Fibroblast of lung (primary cell): ENCODE results near the gene GRIK4. TPM values are rescaled to one million over a fixed set of nuclear protein-coding genes. Genes with fewer than 3 reads are reported as not detected.
A peak's percentile ranks its signal among the peaks of the same experiment; 100 is the strongest.

Experiments
- DNase-seq, 2 donors: peaks; one replicate each; pipeline versions ENCODE4 v3.0.0 to v3.0.0-alpha.2; 2010; ENCODE audit warnings: low read depth in 2 of 2
- H2AFZ ChIP-seq: 2 replicates; pipeline ENCODE4 v1.5.1; 2012; ENCODE audit warnings: low read length, control low read depth, inconsistent platforms
- H3K27ac ChIP-seq: 2 replicates; pipeline ENCODE4 v1.5.1; 2011; ENCODE audit warnings: low read length, control low read depth; ENCODE audit not compliant: insufficient read depth
- H3K27me3 ChIP-seq: 2 replicates; pipeline ENCODE4 v1.5.1; 2011; ENCODE audit warnings: mild to moderate bottlenecking, low read length; ENCODE audit not compliant: control insufficient read depth, insufficient read depth
- H3K36me3 ChIP-seq: 2 replicates; pipeline ENCODE4 v1.5.1; 2011; ENCODE audit warnings: low read length; ENCODE audit not compliant: control insufficient read depth, insufficient read depth
- H3K4me1 ChIP-seq: 2 replicates; pipeline ENCODE4 v1.5.1; 2011; ENCODE audit warnings: low read length; ENCODE audit not compliant: control insufficient read depth, insufficient read depth; ENCODE audit errors: extremely low read depth
- H3K4me2 ChIP-seq: 2 replicates; pipeline ENCODE4 v1.5.1; 2011; ENCODE audit warnings: low read length, control low read depth; ENCODE audit not compliant: insufficient read depth; ENCODE audit errors: extremely low read depth
- H3K4me3 ChIP-seq, 4 experiments: fragments of 200-600 bp in 1 of 4; sonication (generic) in 1 of 4; replicated peaks in 1 of 4; 2 replicates each; pipeline ENCODE4 v1.5.1; 2011 to 2016; ENCODE audit warnings: low read length in 4 of 4, low read depth in 3 of 4, mild to moderate bottlenecking in 3 of 4, control low read depth in 2 of 4, inconsistent platforms in 1 of 4, mixed read lengths in 1 of 4; ENCODE audit not compliant: insufficient read depth in 1 of 4; ENCODE audit errors: control extremely low read depth in 1 of 4
- H3K79me2 ChIP-seq: 2 replicates; pipeline ENCODE4 v1.5.1; 2012; ENCODE audit warnings: mild to moderate bottlenecking, low read length, inconsistent platforms; ENCODE audit not compliant: control insufficient read depth, insufficient read depth
- H3K9ac ChIP-seq: 2 replicates; pipeline ENCODE4 v1.5.1; 2011; ENCODE audit warnings: mild to moderate bottlenecking, low read length, control low read depth; ENCODE audit not compliant: insufficient read depth
- H3K9me3 ChIP-seq: 2 replicates; pipeline ENCODE4 v1.5.1; 2012; ENCODE audit warnings: low read depth, low read length; ENCODE audit not compliant: control insufficient read depth, insufficient read depth
- H4K20me1 ChIP-seq: 2 replicates; pipeline ENCODE4 v1.5.1; 2011; ENCODE audit warnings: low read length; ENCODE audit not compliant: control insufficient read depth, insufficient read depth; ENCODE audit errors: extremely low read depth
- EZH2 ChIP-seq: IDR thresholded peaks from 2 replicates; pipeline ENCODE4 v1.5.1; 2012; ENCODE audit warnings: low read length, control low read depth, mild to moderate bottlenecking; ENCODE audit errors: missing control alignments
- polyA plus RNA-seq, 2 donors: library from polyadenylated mRNA; depleted of rRNA in 1 of 2; stranded (reverse) in 1 of 2; unstranded in 1 of 2; fragments of >200 nt; gene quantifications; 2 replicates each; pipeline ENCODE4 v1.2.1, GENCODE V29; 2011 to 2012; ENCODE audit warnings: missing spikeins in 1 of 2
- total RNA-seq: library from RNA; depleted of rRNA; stranded (reverse); fragments of >200 nt; gene quantifications from 2 replicates; pipeline ENCODE4 v1.2.1, GENCODE V29; 2014
- TF ChIP-seq, protein P1 (sequence below), 2 donors: IDR thresholded peaks in 1 of 2; conservative IDR thresholded peaks in 1 of 2; 1 replicate in 1 of 2; 2 replicates in 1 of 2; pipeline ENCODE4 v1.5.1; 2011 to 2012; ENCODE audit warnings: low read length in 2 of 2, control low read depth in 1 of 2, inconsistent platforms in 1 of 2, low read depth in 1 of 2, mild to moderate bottlenecking in 1 of 2

The GRIK4 gene
- total and polyA plus RNA-seq, 2 donors (not counting 1 experiment from before 2014, with no cell fraction given), result 0.17 to 1.5 TPM

DNA sequence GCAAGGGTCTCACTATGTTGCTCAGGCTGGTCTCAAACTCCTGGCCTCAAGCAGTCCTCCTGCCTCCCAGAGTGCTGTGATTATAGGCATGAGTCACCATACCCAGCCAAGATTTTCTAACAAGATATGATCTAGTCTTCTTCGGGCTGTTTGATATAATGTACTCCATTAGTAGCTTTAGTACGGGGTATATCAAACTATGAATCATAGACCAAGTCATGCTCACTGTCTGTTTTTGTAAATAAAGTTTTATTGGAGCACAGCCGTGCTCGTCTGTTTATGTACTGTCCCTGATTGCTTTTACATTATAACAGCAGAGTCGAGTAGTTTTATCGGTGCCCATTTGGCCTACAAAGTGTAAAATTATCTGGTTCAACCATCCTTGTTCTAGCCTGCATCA is 43.9 kb upstream of the GRIK4 start:
- H2AFZ ChIP-seq, result no peak overlapping the region
- no peaks in the 10 kb centered on the region for H4K20me1 ChIP-seq
- no peaks in the 10 kb centered on the region for H3K79me2 ChIP-seq
- TF ChIP-seq, protein P1, sequence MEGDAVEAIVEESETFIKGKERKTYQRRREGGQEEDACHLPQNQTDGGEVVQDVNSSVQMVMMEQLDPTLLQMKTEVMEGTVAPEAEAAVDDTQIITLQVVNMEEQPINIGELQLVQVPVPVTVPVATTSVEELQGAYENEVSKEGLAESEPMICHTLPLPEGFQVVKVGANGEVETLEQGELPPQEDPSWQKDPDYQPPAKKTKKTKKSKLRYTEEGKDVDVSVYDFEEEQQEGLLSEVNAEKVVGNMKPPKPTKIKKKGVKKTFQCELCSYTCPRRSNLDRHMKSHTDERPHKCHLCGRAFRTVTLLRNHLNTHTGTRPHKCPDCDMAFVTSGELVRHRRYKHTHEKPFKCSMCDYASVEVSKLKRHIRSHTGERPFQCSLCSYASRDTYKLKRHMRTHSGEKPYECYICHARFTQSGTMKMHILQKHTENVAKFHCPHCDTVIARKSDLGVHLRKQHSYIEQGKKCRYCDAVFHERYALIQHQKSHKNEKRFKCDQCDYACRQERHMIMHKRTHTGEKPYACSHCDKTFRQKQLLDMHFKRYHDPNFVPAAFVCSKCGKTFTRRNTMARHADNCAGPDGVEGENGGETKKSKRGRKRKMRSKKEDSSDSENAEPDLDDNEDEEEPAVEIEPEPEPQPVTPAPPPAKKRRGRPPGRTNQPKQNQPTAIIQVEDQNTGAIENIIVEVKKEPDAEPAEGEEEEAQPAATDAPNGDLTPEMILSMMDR (conservative IDR thresholded peaks at IDR 0.05 in 1 of 2, IDR thresholded peaks at IDR 0.05 in 1 of 2; ENCODE audit: low read depth in 1 of 2, low read length in 2 of 2), result no peak
- no peak for TF ChIP-seq EZH2
- no peaks in the 10 kb centered on the region for H3K4me1 ChIP-seq
- no peak overlapping the region for H3K4me2 ChIP-seq
- peaks cover 7% of the 10 kb centered on the region for H3K36me3 ChIP-seq
- H3K9me3 ChIP-seq, result no peaks in the 10 kb centered on the region
- H3K27ac ChIP-seq, result no peak overlapping the region
- H3K9ac ChIP-seq, result no peak overlapping the region
- H3K4me3 ChIP-seq, result no peak overlapping the region
- H3K27me3 ChIP-seq, result no peaks in the 10 kb centered on the region
- peak in 1 of 2 donors; percentile 25 for DNase-seq

DNA sequence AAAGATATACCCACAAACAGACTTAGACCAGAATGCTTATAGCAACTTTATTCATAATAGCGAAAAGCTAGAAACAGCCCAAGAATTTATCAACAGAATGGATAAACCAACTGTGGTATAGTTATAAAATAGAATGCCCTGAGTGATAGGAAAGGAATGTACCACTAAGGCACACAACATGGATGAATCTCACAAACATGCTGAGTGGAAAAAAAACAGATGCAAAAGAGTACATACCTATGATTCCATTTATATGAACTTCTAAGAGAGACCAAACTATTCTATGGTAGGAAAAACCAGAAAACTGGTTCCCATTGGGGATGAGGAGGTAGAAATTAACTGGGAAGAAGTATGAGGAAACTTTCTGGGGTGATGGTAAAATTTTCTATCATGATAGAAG is 40.4 kb upstream of the GRIK4 start:
- peaks cover 7% of the 10 kb centered on the region for H3K36me3 ChIP-seq
- no peak overlapping the region for H3K4me3 ChIP-seq
- no peaks in the 10 kb centered on the region for H3K27me3 ChIP-seq
- no peaks in the 10 kb centered on the region for H3K4me1 ChIP-seq
- no peaks in the 10 kb centered on the region for H3K9me3 ChIP-seq
- no peak overlapping the region for H2AFZ ChIP-seq
- H3K4me2 ChIP-seq, result no peak overlapping the region
- DNase-seq, result peak; percentile 50 to 89
- no peak overlapping the region for H3K27ac ChIP-seq
- no peak overlapping the region for H3K9ac ChIP-seq
- no peaks in the 10 kb centered on the region for H4K20me1 ChIP-seq
- TF ChIP-seq, protein P1 (conservative IDR thresholded peaks at IDR 0.05 in 1 of 2, IDR thresholded peaks at IDR 0.05 in 1 of 2; ENCODE audit: low read depth in 1 of 2, low read length in 2 of 2), result no peak
- TF ChIP-seq EZH2, result no peak
- H3K79me2 ChIP-seq, result no peaks in the 10 kb centered on the region

DNA sequence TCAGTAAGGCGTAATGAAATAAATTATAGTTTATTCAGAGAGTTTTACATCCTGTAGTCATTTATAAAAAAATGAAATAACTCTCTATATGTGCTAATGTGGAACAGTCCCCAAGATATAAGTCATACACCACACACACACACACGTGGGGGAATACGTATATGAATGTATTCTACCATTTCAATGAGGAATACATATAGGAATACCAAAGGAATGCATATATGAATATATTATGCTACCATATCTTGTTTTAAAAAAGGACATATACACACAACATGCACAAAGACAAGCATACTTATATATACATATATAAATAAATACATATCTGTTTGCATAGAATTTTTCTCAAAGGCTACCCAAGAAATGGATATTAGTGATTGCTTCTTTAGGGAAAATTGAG is 39.6 kb upstream of the GRIK4 start:
- H3K27me3 ChIP-seq, result no peaks in the 10 kb centered on the region
- H3K4me1 ChIP-seq, result no peaks in the 10 kb centered on the region
- TF ChIP-seq EZH2, result no peak
- TF ChIP-seq, protein P1 (conservative IDR thresholded peaks at IDR 0.05 in 1 of 2, IDR thresholded peaks at IDR 0.05 in 1 of 2; ENCODE audit: low read depth in 1 of 2, low read length in 2 of 2), result no peak
- H3K4me3 ChIP-seq, result no peak overlapping the region
- H2AFZ ChIP-seq, result no peak overlapping the region
- no peak overlapping the region for H3K9ac ChIP-seq
- H3K27ac ChIP-seq, result no peak overlapping the region
- peaks cover 7% of the 10 kb centered on the region for H3K36me3 ChIP-seq
- no peak overlapping the region for H3K4me2 ChIP-seq
- H4K20me1 ChIP-seq, result no peaks in the 10 kb centered on the region
- no peak for DNase-seq
- H3K79me2 ChIP-seq, result no peaks in the 10 kb centered on the region
- no peaks in the 10 kb centered on the region for H3K9me3 ChIP-seq
